Mammary epithelial cell (primary cell): ENCODE results near the gene PIK3R1.

Experiments
- EZH2 ChIP-seq: IDR thresholded peaks from 2 replicates; pipeline ENCODE4 v1.6.1; 2012; ENCODE audit warnings: low read length, inconsistent platforms, borderline replicate concordance
- TF ChIP-seq, protein P1 (sequence below), 2 donors: IDR thresholded peaks in 1 of 2; conservative IDR thresholded peaks in 1 of 2; 2 replicates each; pipeline ENCODE4 v1.5.1; 2011 to 2012; ENCODE audit warnings: inconsistent platforms in 2 of 2, low read length in 2 of 2, mild to moderate bottlenecking in 2 of 2, control low read depth in 1 of 2, low read depth in 1 of 2; ENCODE audit not compliant: insufficient read depth in 1 of 2; ENCODE audit errors: extremely low read depth in 1 of 2

DNA sequence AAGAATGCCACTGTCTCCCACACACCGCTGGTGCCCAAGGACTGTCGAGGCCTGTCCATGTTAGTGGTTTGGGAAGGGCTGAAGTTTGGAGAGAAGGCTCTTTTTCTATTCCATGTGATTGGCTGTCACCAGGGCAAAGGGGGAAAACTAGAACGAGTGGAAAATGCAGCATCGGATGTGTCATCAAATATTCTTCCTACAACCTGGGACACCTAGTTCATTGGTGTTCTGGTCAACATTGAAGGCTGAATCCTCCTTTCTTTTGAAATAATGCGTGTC lies 53.2 kb downstream of the PIK3R1 start:
- no peak for TF ChIP-seq EZH2
- TF ChIP-seq, protein P1, sequence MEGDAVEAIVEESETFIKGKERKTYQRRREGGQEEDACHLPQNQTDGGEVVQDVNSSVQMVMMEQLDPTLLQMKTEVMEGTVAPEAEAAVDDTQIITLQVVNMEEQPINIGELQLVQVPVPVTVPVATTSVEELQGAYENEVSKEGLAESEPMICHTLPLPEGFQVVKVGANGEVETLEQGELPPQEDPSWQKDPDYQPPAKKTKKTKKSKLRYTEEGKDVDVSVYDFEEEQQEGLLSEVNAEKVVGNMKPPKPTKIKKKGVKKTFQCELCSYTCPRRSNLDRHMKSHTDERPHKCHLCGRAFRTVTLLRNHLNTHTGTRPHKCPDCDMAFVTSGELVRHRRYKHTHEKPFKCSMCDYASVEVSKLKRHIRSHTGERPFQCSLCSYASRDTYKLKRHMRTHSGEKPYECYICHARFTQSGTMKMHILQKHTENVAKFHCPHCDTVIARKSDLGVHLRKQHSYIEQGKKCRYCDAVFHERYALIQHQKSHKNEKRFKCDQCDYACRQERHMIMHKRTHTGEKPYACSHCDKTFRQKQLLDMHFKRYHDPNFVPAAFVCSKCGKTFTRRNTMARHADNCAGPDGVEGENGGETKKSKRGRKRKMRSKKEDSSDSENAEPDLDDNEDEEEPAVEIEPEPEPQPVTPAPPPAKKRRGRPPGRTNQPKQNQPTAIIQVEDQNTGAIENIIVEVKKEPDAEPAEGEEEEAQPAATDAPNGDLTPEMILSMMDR (conservative IDR thresholded peaks at IDR 0.05 in 1 of 2, IDR thresholded peaks at IDR 0.05 in 1 of 2; ENCODE audit: extremely low read depth in 1 of 2, insufficient read depth in 1 of 2, low read depth in 1 of 2, low read length in 2 of 2) = no peak
